Measurements from ENCODE around the gene SLC4A8. TPM values are rescaled to one million over a fixed set of nuclear protein-coding genes. Genes with fewer than 3 reads are reported as not detected.
"Not testable (repeated sequence)": the region's sequence is repeated elsewhere in the genome, so short reads cannot be mapped to it uniquely, and the experiment has no call there.

Gene SLC4A8
- total RNA-seq, 3 donors from 2014 or later (not counting 1 experiment from before 2014, with no cell fraction given): 9.8 to 19.2 (median 13.6) TPM

DNA sequence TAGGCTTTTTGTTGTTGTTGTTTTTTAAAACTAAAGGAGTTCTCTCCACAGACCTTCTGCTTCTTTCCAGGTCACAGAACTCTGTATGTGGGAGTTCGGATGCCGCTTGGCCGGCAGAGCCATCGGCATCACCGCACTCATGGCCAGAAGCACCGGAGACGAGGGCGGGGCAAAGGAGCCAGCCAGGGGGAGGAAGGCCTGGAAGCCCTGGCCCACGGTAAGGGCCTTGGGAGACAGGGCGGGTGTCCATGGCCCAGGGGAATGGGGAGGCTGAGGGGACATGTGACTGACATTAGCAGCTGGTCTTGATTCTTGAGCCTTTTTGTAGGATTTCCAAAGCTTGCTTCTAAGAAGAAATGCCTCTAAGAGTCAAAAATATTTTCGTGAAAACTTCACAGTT, 26.2 kb downstream of the SLC4A8 start:
- no peaks in the 10 kb centered on the region for H3K4me1 ChIP-seq (ENCODE audit: control insufficient read depth, insufficient read depth, low read length)
- Mint-ChIP-seq H3K4me3 (no peak overlapping the region), H3K27me3 (ENCODE audit: low read depth in 2 of 2) (no peaks in the 10 kb centered on the region), H3K4me1 (peaks cover 0 to 8% of the 10 kb centered on the region in 2 donors), H3K9me3 (no peaks in the 10 kb centered on the region), H3K36me3 (no peaks in the 10 kb centered on the region), H3K27ac (no peak overlapping the region)
- no peaks in the 10 kb centered on the region for H3K9me3 ChIP-seq (ENCODE audit: control insufficient read depth, insufficient read depth, low read length)
- TF ChIP-seq, protein P1, sequence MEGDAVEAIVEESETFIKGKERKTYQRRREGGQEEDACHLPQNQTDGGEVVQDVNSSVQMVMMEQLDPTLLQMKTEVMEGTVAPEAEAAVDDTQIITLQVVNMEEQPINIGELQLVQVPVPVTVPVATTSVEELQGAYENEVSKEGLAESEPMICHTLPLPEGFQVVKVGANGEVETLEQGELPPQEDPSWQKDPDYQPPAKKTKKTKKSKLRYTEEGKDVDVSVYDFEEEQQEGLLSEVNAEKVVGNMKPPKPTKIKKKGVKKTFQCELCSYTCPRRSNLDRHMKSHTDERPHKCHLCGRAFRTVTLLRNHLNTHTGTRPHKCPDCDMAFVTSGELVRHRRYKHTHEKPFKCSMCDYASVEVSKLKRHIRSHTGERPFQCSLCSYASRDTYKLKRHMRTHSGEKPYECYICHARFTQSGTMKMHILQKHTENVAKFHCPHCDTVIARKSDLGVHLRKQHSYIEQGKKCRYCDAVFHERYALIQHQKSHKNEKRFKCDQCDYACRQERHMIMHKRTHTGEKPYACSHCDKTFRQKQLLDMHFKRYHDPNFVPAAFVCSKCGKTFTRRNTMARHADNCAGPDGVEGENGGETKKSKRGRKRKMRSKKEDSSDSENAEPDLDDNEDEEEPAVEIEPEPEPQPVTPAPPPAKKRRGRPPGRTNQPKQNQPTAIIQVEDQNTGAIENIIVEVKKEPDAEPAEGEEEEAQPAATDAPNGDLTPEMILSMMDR (IDR thresholded peaks at IDR 0.05): no peak
- no peak overlapping the region for H3K4me3 ChIP-seq (ENCODE audit: low read length)
- peaks cover 3% of the 10 kb centered on the region for H3K36me3 ChIP-seq (ENCODE audit: control insufficient read depth, insufficient read depth, low read length)
- ATAC-seq: no peak
- intact Hi-C loops (cut with micrococcal nuclease): no loop called here
- 96% methylated on average over 11 of the region's 11 CpGs for WGBS (ENCODE audit: insufficient coverage)
- no peaks in the 10 kb centered on the region for H3K27me3 ChIP-seq (ENCODE audit: control insufficient read depth, insufficient read depth, low read length)
- H3K27ac ChIP-seq (ENCODE audit: low read length): no peak overlapping the region
- no peak for DNase-seq

DNA sequence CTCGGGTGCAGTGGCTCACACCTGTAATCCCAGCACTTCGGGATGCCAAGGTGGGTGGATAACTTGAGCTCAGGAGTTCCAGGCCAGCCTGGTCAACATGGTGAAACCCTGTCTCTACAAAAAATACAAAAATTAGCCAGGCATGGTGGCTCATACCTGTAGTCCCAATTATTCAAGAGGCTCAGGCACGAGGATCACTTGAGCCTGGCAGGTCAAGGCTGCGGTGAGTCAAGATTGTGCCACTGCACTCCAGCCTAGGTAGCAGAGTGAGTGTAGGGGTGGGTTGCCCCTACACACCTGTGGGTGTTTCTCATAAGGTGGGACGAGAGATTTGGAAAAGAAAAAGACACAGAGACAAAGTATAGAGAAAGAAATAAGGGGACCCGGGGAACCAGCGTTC, 29.4 kb downstream of the SLC4A8 start:
- H3K9me3 ChIP-seq (ENCODE audit: control insufficient read depth, insufficient read depth, low read length); intact Hi-C loops (cut with micrococcal nuclease); H3K27ac Mint-ChIP-seq; H3K36me3 ChIP-seq (ENCODE audit: control insufficient read depth, insufficient read depth, low read length); H3K4me1 Mint-ChIP-seq; H3K4me1 ChIP-seq (ENCODE audit: control insufficient read depth, insufficient read depth, low read length); H3K27ac ChIP-seq (ENCODE audit: low read length); DNase-seq; H3K9me3 Mint-ChIP-seq; H3K36me3 Mint-ChIP-seq; H3K4me3 ChIP-seq (ENCODE audit: low read length); H3K27me3 ChIP-seq (ENCODE audit: control insufficient read depth, insufficient read depth, low read length); H3K27me3 Mint-ChIP-seq (ENCODE audit: low read depth in 2 of 2); ATAC-seq; H3K4me3 Mint-ChIP-seq: not testable (repeated sequence)
- 100% methylated on average over 6 of the region's 7 CpGs for WGBS (ENCODE audit: insufficient coverage)

DNA sequence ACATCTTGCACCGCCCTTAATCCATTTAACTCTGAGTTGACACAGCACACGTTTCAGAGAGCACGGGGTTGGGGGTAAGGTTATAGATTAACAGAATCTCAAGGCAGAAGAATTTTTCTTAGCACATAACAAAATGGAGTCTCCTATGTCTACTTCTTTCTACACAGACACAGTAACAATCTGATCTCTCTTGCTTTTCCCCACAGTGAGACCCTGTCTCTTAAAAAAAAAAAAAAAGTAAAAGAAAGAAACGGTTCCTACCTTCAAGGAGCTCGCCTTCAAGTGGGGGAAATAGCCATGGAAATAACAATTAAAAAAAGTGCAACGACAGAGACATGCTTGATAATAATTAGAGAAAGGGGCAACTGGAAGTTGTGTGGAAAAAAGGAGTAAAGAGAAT, 30.4 kb downstream of the SLC4A8 start:
- 95% methylated on average over 3 of the region's 6 CpGs for WGBS (ENCODE audit: insufficient coverage)
- ATAC-seq, H3K9me3 Mint-ChIP-seq: not testable (repeated sequence)

DNA sequence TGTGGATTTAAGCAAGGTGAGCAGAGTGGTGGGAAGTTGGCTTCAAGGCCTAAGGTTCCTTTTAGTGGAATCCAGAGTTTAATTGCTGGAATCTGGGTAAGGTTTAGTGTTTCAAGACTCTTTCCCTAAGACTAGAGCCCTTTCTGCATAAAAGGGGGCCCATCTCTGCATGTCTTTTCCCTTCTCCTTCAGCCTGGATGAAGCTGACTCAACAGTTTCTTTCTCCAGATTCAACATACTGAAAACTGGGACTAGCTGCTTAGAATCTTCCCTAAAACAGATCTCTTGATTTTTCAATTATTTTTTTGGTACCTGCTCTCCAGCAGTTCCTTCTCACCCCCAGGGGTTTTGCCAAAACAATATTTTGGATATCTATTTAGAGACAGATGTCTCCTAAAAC, 34.0 kb downstream of the SLC4A8 start:
- Histone ChIP-seq H3K27ac (ENCODE audit: low read length) (no peak overlapping the region), H3K4me1 (ENCODE audit: control insufficient read depth, insufficient read depth, low read length) (no peaks in the 10 kb centered on the region), H3K36me3 (ENCODE audit: control insufficient read depth, insufficient read depth, low read length) (peaks cover 4% of the 10 kb centered on the region), H3K27me3 (ENCODE audit: control insufficient read depth, insufficient read depth, low read length) (no peaks in the 10 kb centered on the region), H3K4me3 (ENCODE audit: low read length) (no peak overlapping the region), H3K9me3 (ENCODE audit: control insufficient read depth, insufficient read depth, low read length) (no peaks in the 10 kb centered on the region)
- Mint-ChIP-seq H3K9me3 (no peaks in the 10 kb centered on the region), H3K4me3 (no peak overlapping the region), H3K4me1 (no peaks in the 10 kb centered on the region), H3K36me3 (peaks cover 7% of the 10 kb centered on the region), H3K27ac (no peak overlapping the region), H3K27me3 (ENCODE audit: low read depth in 2 of 2) (no peaks in the 10 kb centered on the region)
- DNase-seq (no peak), ATAC-seq (no peak)
- intact Hi-C loops (cut with micrococcal nuclease): no loop called here
- TF ChIP-seq, protein P1 (IDR thresholded peaks at IDR 0.05): no peak

More for the DNA sequence above, 30.4 kb downstream of the SLC4A8 start:
- H3K27me3 Mint-ChIP-seq (ENCODE audit: low read depth in 2 of 2); H3K9me3 ChIP-seq (ENCODE audit: control insufficient read depth, insufficient read depth, low read length); H3K27ac ChIP-seq (ENCODE audit: low read length); H3K4me1 ChIP-seq (ENCODE audit: control insufficient read depth, insufficient read depth, low read length); H3K36me3 ChIP-seq (ENCODE audit: control insufficient read depth, insufficient read depth, low read length); H3K4me3 Mint-ChIP-seq; H3K4me1 Mint-ChIP-seq; intact Hi-C loops (cut with micrococcal nuclease); H3K27ac Mint-ChIP-seq; DNase-seq; H3K4me3 ChIP-seq (ENCODE audit: low read length); H3K27me3 ChIP-seq (ENCODE audit: control insufficient read depth, insufficient read depth, low read length); H3K36me3 Mint-ChIP-seq: not testable (repeated sequence)

DNA sequence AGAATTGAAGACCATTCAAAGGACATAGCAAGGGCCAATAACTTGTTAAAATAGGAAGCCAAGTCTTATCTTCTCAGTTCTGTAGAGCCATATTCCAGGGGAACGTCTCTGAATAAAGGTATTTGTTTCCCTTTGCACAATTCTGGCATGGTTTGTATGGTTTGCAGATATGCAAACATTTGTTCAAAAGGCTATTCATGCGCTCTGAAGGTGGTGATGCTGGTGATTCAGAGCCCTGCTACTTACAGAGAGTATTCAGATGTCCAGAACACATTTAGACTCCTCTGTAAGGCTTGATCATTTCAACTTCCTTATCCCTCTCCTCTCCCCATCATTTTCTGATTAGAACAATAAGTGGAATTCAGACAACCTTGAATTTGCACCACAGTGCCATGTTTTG, 35.9 kb downstream of the SLC4A8 start:
- no peaks in the 10 kb centered on the region for H3K27me3 ChIP-seq (ENCODE audit: control insufficient read depth, insufficient read depth, low read length)
- no peaks in the 10 kb centered on the region for H3K27me3 Mint-ChIP-seq (ENCODE audit: low read depth in 2 of 2)
- DNase-seq: no peak
- no peaks in the 10 kb centered on the region for H3K4me1 Mint-ChIP-seq
- TF ChIP-seq, protein P1 (IDR thresholded peaks at IDR 0.05): no peak
- no peak overlapping the region for H3K4me3 Mint-ChIP-seq
- intact Hi-C loops (cut with micrococcal nuclease): no loop called here
- no peak overlapping the region for H3K27ac Mint-ChIP-seq
- H3K4me1 ChIP-seq (ENCODE audit: control insufficient read depth, insufficient read depth, low read length): no peaks in the 10 kb centered on the region
- ATAC-seq: no peak
- no peak overlapping the region for H3K27ac ChIP-seq (ENCODE audit: low read length)
- WGBS (ENCODE audit: insufficient coverage): 100% methylated on average over 2 of the region's 2 CpGs
- no peaks in the 10 kb centered on the region for H3K9me3 Mint-ChIP-seq
- H3K9me3 ChIP-seq (ENCODE audit: control insufficient read depth, insufficient read depth, low read length): no peaks in the 10 kb centered on the region
- peaks cover 17% of the 10 kb centered on the region for H3K36me3 Mint-ChIP-seq
- peaks cover 3% of the 10 kb centered on the region for H3K36me3 ChIP-seq (ENCODE audit: control insufficient read depth, insufficient read depth, low read length)
- no peak overlapping the region for H3K4me3 ChIP-seq (ENCODE audit: low read length)

Measured in natural killer cell (primary cell).